ENCODE measurements around the gene GRK5. TPM values are rescaled to one million over a fixed set of nuclear protein-coding genes. Genes with fewer than 3 reads are reported as not detected.

GRK5 gene
- total and polyA plus RNA-seq, 5 donors from 2014 or later, result 5.1 to 46.4 (median 14.5) TPM

- Mint-ChIP-seq H3K27ac (no peak overlapping the region), H3K36me3 (peaks cover 25% of the 10 kb centered on the region), H3K27me3 (no peaks in the 10 kb centered on the region), H3K4me1 (peaks cover 0 to 6% (median under 1%) of the 10 kb centered on the region in 4 donors), H3K9me3 (peaks cover 0 to 2% (median 0%) of the 10 kb centered on the region in 7 donors), H3K4me3 (no peak overlapping the region)
- DNase-seq (no peak), ATAC-seq (ENCODE audit: low read depth in 2 of 2) (no peak)
- Histone ChIP-seq H3K9me3 (ENCODE audit: control insufficient read depth in 2 of 2, low read length in 2 of 2) (no peaks in the 10 kb centered on the region), H3K27ac (ENCODE audit: insufficient read depth, low read length, poor library complexity, severe bottlenecking) (no peak overlapping the region), H3K27me3 (ENCODE audit: control insufficient read depth, insufficient read depth, low read length) (no peaks in the 10 kb centered on the region), H3K4me3 (ENCODE audit: low read depth, low read length) (no peak overlapping the region), H3K36me3 (ENCODE audit: control insufficient read depth, insufficient read depth, low read length) (peaks cover 30% of the 10 kb centered on the region), H3K4me1 (ENCODE audit: control insufficient read depth, insufficient read depth, low read length, poor library complexity, severe bottlenecking) (no peaks in the 10 kb centered on the region)
Observed at GRCh38 chr10:119420950-119421875, 213.8 kb downstream of the GRK5 start.

DNA sequence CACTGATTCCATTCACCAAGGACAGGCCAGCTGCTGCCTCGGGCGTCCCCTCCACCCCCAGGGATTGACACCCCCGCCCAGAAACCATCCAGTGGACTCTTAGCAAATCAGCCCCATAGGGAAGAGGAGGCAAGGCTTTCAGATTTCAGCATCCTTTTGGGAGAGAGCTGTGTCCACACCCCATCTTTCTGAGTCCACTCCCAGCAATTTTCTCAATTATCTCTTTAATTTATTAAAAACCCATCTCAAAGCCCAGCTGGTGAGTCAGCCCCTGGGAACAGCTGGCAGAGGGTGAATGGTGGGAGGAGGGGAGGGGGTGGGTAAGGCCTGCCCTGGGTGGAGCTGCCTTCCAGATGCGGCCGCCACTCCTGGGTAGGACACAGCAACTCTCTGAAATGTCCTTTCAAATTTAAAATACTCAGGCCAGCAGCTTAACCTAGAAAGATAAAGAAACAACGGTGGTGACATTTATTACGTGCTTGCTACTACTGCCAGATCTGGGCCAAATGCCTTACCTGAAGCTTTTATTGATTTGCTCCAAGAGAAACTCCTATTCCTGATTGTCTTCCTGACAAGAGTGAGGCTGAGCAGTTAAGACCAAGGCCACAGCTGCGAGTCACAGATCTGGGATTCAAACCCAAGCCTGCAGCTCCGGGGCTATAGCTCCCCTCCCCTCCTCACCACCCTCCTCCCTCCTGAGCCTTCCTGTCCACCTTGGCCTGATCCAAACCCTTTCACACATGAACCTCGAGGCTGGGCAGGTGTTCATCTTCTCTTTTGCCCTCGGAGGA is 214.7 kb downstream of the GRK5 start:
- no peak overlapping the region for H3K4me3 Mint-ChIP-seq
- no peaks in the 10 kb centered on the region for H3K27me3 ChIP-seq (ENCODE audit: control insufficient read depth, insufficient read depth, low read length)
- no peak for DNase-seq
- peaks cover 0 to 6% (median 0%) of the 10 kb centered on the region in 4 donors for H3K4me1 Mint-ChIP-seq
- peaks cover 38% of the 10 kb centered on the region for H3K36me3 ChIP-seq (ENCODE audit: control insufficient read depth, insufficient read depth, low read length)
- H3K27ac ChIP-seq (ENCODE audit: insufficient read depth, low read length, poor library complexity, severe bottlenecking), result no peak overlapping the region
- ATAC-seq (ENCODE audit: low read depth in 2 of 2), result no peak
- no peaks in the 10 kb centered on the region for H3K4me1 ChIP-seq (ENCODE audit: control insufficient read depth, insufficient read depth, low read length, poor library complexity, severe bottlenecking)
- H3K4me3 ChIP-seq (ENCODE audit: low read depth, low read length), result no peak overlapping the region
- no peaks in the 10 kb centered on the region for H3K27me3 Mint-ChIP-seq
- H3K27ac Mint-ChIP-seq, result no peak overlapping the region
- H3K36me3 Mint-ChIP-seq, result peaks cover 25% of the 10 kb centered on the region
- H3K9me3 ChIP-seq (ENCODE audit: control insufficient read depth in 2 of 2, low read length in 2 of 2), result no peaks in the 10 kb centered on the region
- no peaks in the 10 kb centered on the region for H3K9me3 Mint-ChIP-seq

DNA sequence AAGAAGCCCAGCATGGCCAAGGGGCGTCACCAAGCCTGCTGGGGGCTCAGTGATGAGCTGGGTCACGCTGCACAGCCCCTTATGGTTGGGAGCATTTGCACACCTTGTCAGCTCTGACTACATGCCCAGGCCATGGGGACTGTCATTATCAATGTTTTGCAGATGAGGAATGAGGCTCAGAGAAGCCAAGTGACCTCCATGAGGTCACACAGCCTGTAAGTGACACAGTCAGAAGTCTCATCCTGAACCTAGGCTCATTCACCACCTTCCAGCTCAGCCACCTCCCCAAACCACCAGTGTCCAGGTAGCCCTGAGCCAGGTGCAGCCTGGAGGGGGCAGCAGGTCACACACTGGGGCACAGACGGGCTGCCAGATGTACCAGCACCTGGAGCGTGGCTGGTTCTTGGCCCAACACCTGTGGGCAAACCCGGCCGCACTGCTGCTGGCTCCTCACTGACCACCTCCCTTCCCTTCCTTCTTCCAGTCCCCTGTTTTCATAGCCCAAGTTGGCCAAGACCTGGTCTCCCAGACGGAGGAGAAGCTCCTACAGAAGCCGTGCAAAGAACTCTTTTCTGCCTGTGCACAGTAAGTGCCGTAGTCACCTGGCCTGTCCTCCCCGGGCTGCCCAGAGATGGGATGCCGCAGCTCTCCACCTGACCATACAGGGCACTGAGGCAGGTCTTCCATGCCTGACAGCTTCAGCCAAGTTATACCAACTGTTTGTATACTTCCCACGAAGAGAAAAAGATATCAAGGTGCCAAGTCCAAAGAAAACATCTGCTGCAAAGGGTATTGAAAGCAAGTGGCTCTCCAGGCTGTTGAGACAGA is 215.5 kb downstream of the GRK5 start:
- Mint-ChIP-seq H3K4me3 (no peak overlapping the region), H3K9me3 (no peaks in the 10 kb centered on the region), H3K36me3 (peaks cover 25% of the 10 kb centered on the region), H3K4me1 (peaks cover 0 to 6% (median 0%) of the 10 kb centered on the region in 4 donors), H3K27ac (peak overlapping the region in 2 of 3 donors; percentile 11 to 39), H3K27me3 (no peaks in the 10 kb centered on the region)
- Histone ChIP-seq H3K27ac (ENCODE audit: insufficient read depth, low read length, poor library complexity, severe bottlenecking) (no peak overlapping the region), H3K4me1 (ENCODE audit: control insufficient read depth, insufficient read depth, low read length, poor library complexity, severe bottlenecking) (no peaks in the 10 kb centered on the region), H3K9me3 (ENCODE audit: control insufficient read depth in 2 of 2, low read length in 2 of 2) (no peaks in the 10 kb centered on the region), H3K36me3 (ENCODE audit: control insufficient read depth, insufficient read depth, low read length) (peaks cover 46% of the 10 kb centered on the region), H3K27me3 (ENCODE audit: control insufficient read depth, insufficient read depth, low read length) (no peaks in the 10 kb centered on the region), H3K4me3 (ENCODE audit: low read depth, low read length) (no peak overlapping the region)
- DNase-seq (no peak), ATAC-seq (ENCODE audit: low read depth in 2 of 2) (no peak)

DNA sequence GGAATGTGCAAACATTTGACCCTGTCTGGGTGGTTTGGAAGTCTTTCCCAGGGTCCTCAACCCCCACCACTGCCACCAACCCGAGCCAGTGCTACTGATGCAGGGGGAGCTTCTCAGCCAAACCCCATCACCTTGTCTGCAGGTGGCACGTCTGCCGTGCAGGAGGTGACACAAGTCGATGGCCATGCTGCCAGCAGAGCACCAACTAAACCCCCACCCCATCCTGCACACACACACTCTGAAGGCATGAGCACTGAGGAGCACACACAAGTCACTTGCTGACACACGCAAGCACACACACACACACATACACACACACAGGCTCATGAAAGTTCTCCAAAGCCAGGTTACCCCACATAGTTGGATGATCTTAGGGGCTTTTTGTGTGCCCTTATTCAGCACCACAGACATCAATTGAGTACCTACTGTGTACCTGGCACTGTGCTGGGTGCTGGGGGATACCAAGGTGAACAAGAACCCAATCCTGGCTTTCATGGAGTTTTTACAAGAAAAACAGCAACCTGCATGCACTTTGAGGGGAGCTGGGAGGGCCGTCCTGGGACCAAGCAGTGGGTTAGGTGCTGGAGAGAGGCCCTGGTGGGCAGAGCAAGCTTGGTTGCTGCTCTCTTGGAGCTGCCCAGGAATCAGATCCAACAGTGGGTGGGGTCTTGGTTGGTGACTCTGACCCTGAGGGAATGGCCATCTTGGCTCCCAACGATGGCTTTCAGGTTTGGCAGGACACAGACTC is 216.3 kb downstream of the GRK5 start:
- Histone ChIP-seq H3K4me3 (ENCODE audit: low read depth, low read length) (no peak overlapping the region), H3K27ac (ENCODE audit: insufficient read depth, low read length, poor library complexity, severe bottlenecking) (no peak overlapping the region), H3K36me3 (ENCODE audit: control insufficient read depth, insufficient read depth, low read length) (peaks cover 52% of the 10 kb centered on the region), H3K9me3 (ENCODE audit: control insufficient read depth in 2 of 2, low read length in 2 of 2) (no peaks in the 10 kb centered on the region), H3K27me3 (ENCODE audit: control insufficient read depth, insufficient read depth, low read length) (no peaks in the 10 kb centered on the region), H3K4me1 (ENCODE audit: control insufficient read depth, insufficient read depth, low read length, poor library complexity, severe bottlenecking) (peaks cover 4% of the 10 kb centered on the region)
- DNase-seq (no peak), ATAC-seq (ENCODE audit: low read depth in 2 of 2) (no peak)
- H3K36me3 Mint-ChIP-seq, result peaks cover 25% of the 10 kb centered on the region
- H3K4me3 Mint-ChIP-seq, result no peak overlapping the region
- no peaks in the 10 kb centered on the region for H3K9me3 Mint-ChIP-seq
- peaks cover 0 to 6% (median 3%) of the 10 kb centered on the region in 4 donors for H3K4me1 Mint-ChIP-seq
- H3K27me3 Mint-ChIP-seq, result no peaks in the 10 kb centered on the region
- H3K27ac Mint-ChIP-seq, result peak overlapping the region in 1 of 3 donors; percentile 11

DNA sequence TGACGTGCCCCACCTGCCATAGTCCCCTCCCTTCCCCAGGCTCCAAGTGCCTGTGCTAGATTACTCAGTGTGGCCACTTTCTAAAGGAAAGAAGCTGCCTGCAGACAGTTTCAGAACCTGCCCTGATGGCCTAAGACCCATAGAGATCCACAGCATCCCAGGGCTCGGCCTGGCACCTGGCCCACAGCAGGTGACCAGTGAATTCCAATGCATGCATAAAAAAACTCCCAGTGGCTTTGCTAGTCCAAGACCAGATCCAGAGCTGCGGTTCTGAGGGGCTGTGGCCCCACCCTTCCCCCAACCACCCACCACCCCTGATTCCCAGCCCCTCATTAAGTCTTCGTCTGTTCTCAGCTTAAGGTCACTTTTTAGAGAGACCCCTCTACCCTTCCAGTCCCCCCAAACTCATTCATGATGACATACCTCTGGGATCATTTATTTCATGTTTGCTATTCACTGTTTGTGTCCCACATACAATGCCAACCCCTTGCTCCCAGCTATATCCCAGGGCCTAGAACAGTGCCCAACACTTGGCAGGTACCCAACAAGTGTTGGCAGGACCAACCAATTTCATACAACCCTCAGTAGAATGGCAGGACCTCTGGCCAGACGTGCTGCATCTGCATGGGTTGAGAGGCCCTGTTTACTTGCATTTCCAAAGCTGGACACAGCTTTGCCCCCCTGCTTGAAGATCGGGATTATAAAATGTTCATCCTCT is 217.0 kb downstream of the GRK5 start:
- Mint-ChIP-seq H3K9me3 (no peaks in the 10 kb centered on the region), H3K4me1 (peaks cover 0 to 13% (median 1%) of the 10 kb centered on the region in 4 donors), H3K36me3 (peaks cover 25% of the 10 kb centered on the region), H3K27ac (no peak overlapping the region), H3K27me3 (no peaks in the 10 kb centered on the region), H3K4me3 (no peak overlapping the region)
- no peak for ATAC-seq (ENCODE audit: low read depth in 2 of 2)
- Histone ChIP-seq H3K4me1 (ENCODE audit: control insufficient read depth, insufficient read depth, low read length, poor library complexity, severe bottlenecking) (peaks cover 4% of the 10 kb centered on the region), H3K27me3 (ENCODE audit: control insufficient read depth, insufficient read depth, low read length) (no peaks in the 10 kb centered on the region), H3K9me3 (ENCODE audit: control insufficient read depth in 2 of 2, low read length in 2 of 2) (no peaks in the 10 kb centered on the region), H3K27ac (ENCODE audit: insufficient read depth, low read length, poor library complexity, severe bottlenecking) (no peak overlapping the region), H3K4me3 (ENCODE audit: low read depth, low read length) (no peak overlapping the region), H3K36me3 (ENCODE audit: control insufficient read depth, insufficient read depth, low read length) (peaks cover 52% of the 10 kb centered on the region)
- no peak for DNase-seq

DNA sequence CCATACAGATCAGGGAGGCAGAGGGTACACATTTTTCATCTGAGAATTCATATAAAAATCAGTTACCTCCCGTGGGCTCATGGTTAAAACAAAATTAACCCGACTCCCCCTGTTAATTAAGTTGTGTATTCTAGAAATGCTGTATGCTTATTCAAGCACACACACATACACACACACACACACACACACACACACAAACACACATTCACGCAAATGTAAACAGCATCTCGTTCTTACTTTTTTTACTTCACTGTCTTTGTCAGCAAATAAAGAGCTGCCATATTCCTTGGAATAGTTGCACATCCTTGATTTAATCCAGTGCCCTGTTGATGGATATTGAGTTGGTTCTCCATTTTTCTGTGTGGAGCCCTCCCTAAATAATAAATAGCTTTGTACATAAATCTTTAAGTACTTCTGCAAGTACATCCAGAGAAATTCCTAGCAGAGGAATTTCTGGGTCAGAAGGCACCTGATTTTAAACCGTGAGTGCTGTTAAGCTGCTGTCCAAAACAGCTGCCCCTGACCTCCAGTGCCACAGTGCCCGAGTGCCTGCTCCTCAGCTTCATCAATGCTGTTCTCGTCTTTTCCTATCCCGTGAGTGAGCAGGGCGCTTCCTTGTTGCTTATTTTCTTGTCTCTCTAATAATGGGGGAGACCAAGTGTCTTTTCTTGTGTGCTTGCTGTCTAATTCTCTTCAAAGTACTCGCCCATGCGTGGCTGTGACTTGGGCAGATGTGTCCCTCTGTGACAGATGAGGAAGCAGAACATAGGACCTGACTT is 217.9 kb downstream of the GRK5 start:
- peaks cover 4% of the 10 kb centered on the region for H3K4me1 ChIP-seq (ENCODE audit: control insufficient read depth, insufficient read depth, low read length, poor library complexity, severe bottlenecking)
- Mint-ChIP-seq H3K27ac (no peak overlapping the region), H3K4me1 (peaks cover 0 to 15% (median 1%) of the 10 kb centered on the region in 4 donors), H3K27me3 (no peaks in the 10 kb centered on the region), H3K36me3 (peaks cover 26% of the 10 kb centered on the region), H3K4me3 (no peak overlapping the region), H3K9me3 (no peaks in the 10 kb centered on the region)
- DNase-seq (no peak), ATAC-seq (ENCODE audit: low read depth in 2 of 2) (no peak)
- no peaks in the 10 kb centered on the region for H3K9me3 ChIP-seq (ENCODE audit: control insufficient read depth in 2 of 2, low read length in 2 of 2)
- H3K27me3 ChIP-seq (ENCODE audit: control insufficient read depth, insufficient read depth, low read length), result no peaks in the 10 kb centered on the region
- no peak overlapping the region for H3K27ac ChIP-seq (ENCODE audit: insufficient read depth, low read length, poor library complexity, severe bottlenecking)
- H3K4me3 ChIP-seq (ENCODE audit: low read depth, low read length), result no peak overlapping the region
- peaks cover 52% of the 10 kb centered on the region for H3K36me3 ChIP-seq (ENCODE audit: control insufficient read depth, insufficient read depth, low read length)

All from CD4-positive, CD25-positive, alpha-beta regulatory T cell (primary cell).